Measurements from ENCODE around the gene TTC34. TPM values are rescaled to one million over a fixed set of nuclear protein-coding genes. Genes with fewer than 3 reads are reported as not detected.

Gene TTC34
- total RNA-seq, 1 experiment from 2014 or later = 1.3 TPM

DNA sequence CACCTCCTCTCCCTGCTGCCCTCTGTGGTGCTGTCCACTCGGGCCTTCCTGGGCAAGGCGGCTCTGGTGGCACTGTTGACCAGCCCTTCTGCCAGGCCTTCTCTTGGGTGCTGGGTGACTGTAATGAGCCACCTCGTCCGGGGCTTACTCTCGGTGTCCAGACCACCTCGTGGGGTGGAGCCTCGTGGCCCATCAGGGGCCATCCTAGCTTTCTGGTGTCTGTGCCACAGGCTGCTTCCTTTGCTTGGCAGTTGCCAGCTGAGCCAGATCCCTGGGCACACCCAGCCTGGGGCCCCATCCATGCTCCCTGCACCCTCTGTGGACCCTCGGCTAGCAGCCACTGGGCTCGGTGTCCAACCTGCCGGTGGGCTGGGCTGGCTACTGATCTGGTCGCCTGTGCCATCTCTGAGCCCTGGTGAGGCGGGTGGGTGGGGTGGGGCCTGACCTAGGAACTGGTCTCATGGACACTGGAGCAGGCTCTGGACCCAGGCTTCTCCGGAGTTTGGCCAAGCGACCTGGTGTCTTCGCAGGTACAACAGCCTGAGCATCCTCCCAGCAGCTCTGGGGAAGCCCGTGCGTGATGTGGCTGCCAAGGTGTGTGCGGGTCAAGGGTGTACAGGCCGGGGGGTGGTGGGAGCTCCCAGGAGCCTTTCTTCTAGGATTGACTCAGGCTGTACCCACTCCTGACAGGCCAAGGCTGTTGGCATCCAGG lies 213.5 kb downstream of the TTC34 start:
- peaks cover 4 to 31% of the 10 kb centered on the region in 2 experiments; a peak in 3 of 4 replicates for H3K4me1 ChIP-seq (ENCODE audit: control insufficient read depth in 1 of 2, insufficient read depth in 2 of 2, low read length in 2 of 2)
- TF ChIP-seq REST (IDR thresholded peaks at IDR 0.05; ENCODE audit: low read depth) = no peak
- ChIA-PET POLR2A (interaction anchor here (0.9 kb wide), 1 partner anchor 42 kb away, joined by 3 read pairs; no protein-coding TSS in a partner anchor), CTCF (no interaction called here), RAD21 (ENCODE audit: low non-redundant PET in 1 of 2, low total read pairs in 2 of 2, uncharacterized antibody in 2 of 2, unreplicated experiment in 2 of 2) (no interaction called here)
- intact Hi-C loops (cut with micrococcal nuclease) = loop anchor here (2.0 to 10.0 kb wide), 2 partner anchors 55 to 1017 kb away; no protein-coding TSS in a partner anchor
- no peaks in the 10 kb centered on the region; the same call in 1 of the 2 replicates for H3K79me2 ChIP-seq (ENCODE audit: insufficient read depth, low read length)
- H4K20me1 ChIP-seq (ENCODE audit: insufficient read depth) = no peaks in the 10 kb centered on the region
- H3K9ac ChIP-seq (ENCODE audit: low read length) = peak overlapping the region; percentile 86
- DNase-seq (ENCODE audit: low read depth, low spot score) (no peak), ATAC-seq (no peak)
- no peaks in the 10 kb centered on the region for H3K27me3 ChIP-seq (ENCODE audit: insufficient read depth, low read length)
- H3K4me3 ChIP-seq (replicated peaks in 1 of 2; ENCODE audit: low read depth in 1 of 2, low read length in 2 of 2) = peak overlapping the region; percentile 75 to 90
- TSS peak; percentile 38 for BruUV-seq (replicated peaks)
- H3K9me3 ChIP-seq (ENCODE audit: control insufficient read depth in 1 of 2, insufficient read depth in 1 of 2, low read depth in 1 of 2, low read length in 2 of 2) = no peaks in the 10 kb centered on the region
- peak overlapping the region; percentile 96 for H3K4me2 ChIP-seq (ENCODE audit: low read length)
- no peaks in the 10 kb centered on the region for H3K9me2 ChIP-seq (ENCODE audit: insufficient read depth)
- no peak overlapping the region; the same call in 1 of the 2 replicates for H3K27ac ChIP-seq (ENCODE audit: low read depth, low read length)
- no peaks in the 10 kb centered on the region for H3K36me3 ChIP-seq (ENCODE audit: control insufficient read depth in 1 of 2, insufficient read depth in 2 of 2, low read length in 2 of 2)
- no peak overlapping the region for H2AFZ ChIP-seq (ENCODE audit: low read depth, low read length, poor library complexity, severe bottlenecking)
